ENCODE data around the gene DNAJC18.

- TF ChIP-seq CTCF (IDR thresholded peaks at IDR 0.05) (no peak), POLR2A (IDR thresholded peaks at IDR 0.05) (no peak), POLR2AphosphoS5 (IDR thresholded peaks at IDR 0.05) (no peak)
These were observed 19.8 kb downstream of the DNAJC18 start for GRCh38 chr5:139419226-139420192.

Data from gastroesophageal sphincter (tissue), 3 donors.